ENCODE measurements around the gene ZNRF2.

GRCh38 chr7:30273552-30273951 is 10.8 kb upstream of the ZNRF2 start:
- TF ChIP-seq CTCF (IDR thresholded peaks at IDR 0.05; ENCODE audit: insufficient read depth, low read length, poor library complexity, severe bottlenecking) (no peak), EZH2phosphoT487 (conservative IDR thresholded peaks at IDR 0.05; ENCODE audit: low read length) (no peak)

All from SU-DHL-6 (cell line).